AG09309 (cell line): ENCODE data around the gene NTPCR.

ENCODE experiments used
- DNase-seq: peaks from one replicate; pipeline ENCODE4 v3.0.0-alpha.2; 2010; ENCODE audit warnings: low read depth
- H3K4me3 ChIP-seq: 2 replicates; pipeline ENCODE4 v1.5.1; 2011; ENCODE audit warnings: mild to moderate bottlenecking, low read depth, low read length, moderate library complexity; ENCODE audit not compliant: control insufficient read depth
- TF ChIP-seq, protein P1 (sequence below): IDR thresholded peaks from 2 replicates; pipeline ENCODE4 v1.5.1; 2011; ENCODE audit warnings: mild to moderate bottlenecking, low read depth, low read length, inconsistent platforms; ENCODE audit not compliant: insufficient read depth, control insufficient read depth; ENCODE audit errors: missing control alignments

NTPCR gene

GRCh38 chr1:232984577-232985425 is 34.4 kb downstream of the NTPCR start:
- H3K4me3 ChIP-seq: no peak overlapping the region
- DNase-seq: no peak
- TF ChIP-seq, protein P1, sequence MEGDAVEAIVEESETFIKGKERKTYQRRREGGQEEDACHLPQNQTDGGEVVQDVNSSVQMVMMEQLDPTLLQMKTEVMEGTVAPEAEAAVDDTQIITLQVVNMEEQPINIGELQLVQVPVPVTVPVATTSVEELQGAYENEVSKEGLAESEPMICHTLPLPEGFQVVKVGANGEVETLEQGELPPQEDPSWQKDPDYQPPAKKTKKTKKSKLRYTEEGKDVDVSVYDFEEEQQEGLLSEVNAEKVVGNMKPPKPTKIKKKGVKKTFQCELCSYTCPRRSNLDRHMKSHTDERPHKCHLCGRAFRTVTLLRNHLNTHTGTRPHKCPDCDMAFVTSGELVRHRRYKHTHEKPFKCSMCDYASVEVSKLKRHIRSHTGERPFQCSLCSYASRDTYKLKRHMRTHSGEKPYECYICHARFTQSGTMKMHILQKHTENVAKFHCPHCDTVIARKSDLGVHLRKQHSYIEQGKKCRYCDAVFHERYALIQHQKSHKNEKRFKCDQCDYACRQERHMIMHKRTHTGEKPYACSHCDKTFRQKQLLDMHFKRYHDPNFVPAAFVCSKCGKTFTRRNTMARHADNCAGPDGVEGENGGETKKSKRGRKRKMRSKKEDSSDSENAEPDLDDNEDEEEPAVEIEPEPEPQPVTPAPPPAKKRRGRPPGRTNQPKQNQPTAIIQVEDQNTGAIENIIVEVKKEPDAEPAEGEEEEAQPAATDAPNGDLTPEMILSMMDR: no peak

- H3K4me3 ChIP-seq: no peak overlapping the region
- TF ChIP-seq, protein P1: no peak
- no peak for DNase-seq
Measured at GRCh38 chr1:232985882-232986526, 35.6 kb downstream of the NTPCR start.

DNA sequence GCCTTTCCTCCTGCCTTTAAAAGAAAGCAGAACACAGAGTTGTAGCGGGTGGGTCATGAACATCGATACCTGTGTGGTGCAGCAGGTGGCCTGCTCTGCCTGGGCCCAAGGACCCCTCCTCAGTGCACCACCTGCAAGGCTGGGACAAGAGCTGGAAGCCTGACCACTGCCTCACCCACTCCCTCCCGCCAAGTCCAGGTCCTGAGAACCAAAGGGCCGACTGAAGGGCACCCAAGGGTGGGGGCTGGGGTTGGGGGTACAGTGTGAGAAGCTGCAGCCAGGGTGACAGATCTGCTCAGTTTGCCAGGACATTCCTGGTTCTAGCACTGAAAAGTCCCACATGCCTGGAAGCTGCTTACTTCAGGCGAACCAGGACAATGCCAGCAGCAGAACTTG is 36.1 kb downstream of the NTPCR start:
- TF ChIP-seq, protein P1: no peak
- no peak overlapping the region for H3K4me3 ChIP-seq
- no peak for DNase-seq

DNA sequence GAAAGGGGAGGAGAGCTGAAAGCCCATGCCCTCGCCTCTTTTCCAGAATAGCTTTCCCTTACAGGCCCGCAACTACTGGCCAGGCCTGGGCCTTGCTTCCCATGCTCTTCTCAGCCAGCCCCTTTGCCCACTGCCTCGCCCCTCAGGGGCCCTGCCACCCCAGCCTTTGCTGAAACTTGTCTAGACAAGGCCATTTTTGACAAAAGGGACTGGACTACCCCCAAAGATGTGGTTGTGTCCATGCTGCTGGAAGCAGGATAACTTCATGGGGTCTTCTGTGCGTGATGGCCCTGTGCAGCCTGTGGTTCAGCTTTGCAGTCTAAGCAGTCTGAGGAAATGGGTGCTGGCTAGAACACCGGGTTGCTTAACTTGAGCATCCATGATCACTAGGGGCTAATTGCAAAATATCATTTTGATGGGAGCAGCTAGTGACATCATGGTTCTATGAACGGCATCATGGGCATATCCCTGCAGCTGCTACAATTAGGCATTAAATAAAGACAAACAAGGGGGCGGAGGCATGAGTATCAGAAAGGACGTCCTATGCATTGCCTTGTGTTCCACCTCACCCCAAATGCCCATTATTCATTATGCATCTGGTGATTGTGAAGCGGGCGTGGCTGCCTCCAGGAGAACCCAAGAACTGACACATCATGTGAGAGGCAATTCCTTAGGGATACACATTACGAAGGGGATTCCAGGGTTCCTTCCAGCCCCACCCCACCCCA is 36.8 kb downstream of the NTPCR start:
- no peak for DNase-seq

DNA sequence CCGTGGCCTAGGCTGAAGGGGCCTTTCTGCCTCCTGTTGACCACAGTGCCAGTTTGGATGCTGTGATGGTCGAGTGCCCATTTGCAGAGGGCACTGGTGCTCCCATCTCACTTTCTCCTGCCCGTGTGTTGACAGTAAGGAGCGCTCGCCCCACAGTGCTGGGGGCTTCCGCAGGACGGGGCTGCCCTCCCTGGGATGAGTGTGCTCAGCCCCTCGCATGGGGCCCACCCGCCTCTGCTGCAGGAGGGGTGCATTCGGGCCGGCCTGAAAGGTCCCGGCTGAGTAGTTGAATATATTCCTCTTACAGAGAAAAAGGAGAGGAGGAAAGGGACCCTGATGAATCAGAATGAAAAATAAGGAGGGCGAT is 37.3 kb downstream of the NTPCR start:
- no peak for DNase-seq
- H3K4me3 ChIP-seq: no peak overlapping the region
- TF ChIP-seq, protein P1: no peak

More for the DNA sequence above, 36.8 kb downstream of the NTPCR start:
- H3K4me3 ChIP-seq: no peak overlapping the region
- TF ChIP-seq, protein P1: no peak

DNA sequence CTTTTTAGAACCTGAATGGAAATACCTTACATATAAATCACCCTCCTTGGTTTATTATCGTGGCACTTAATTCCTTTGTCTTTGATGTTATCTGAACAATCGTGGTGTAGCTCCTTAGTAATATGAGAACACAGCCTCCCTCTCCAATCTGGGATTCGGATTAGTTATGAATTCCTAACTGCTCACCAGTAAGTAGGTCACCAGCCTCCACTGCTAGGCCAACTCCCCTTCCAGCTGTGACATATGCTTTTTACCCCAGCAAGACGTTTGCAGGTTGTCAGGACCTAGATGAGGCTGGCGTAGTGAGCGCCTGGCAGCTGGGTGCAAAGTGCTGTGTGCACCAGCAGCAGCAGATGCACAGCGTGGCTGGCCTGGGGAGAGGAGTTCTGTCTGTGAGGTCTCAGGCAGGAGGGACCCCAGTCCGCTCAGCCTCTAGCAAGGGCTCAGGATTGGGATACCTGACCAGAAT is 38.2 kb downstream of the NTPCR start:
- H3K4me3 ChIP-seq: no peak overlapping the region
- TF ChIP-seq, protein P1: no peak
- DNase-seq: no peak
